Activated CD4-positive, alpha-beta T cell treated with anti-CD3 and anti-CD28 coated beads, Interleukin-2, amount 50 U/mL, for 4 hours (primary cell): ENCODE measurements around the gene NMRAL1.

Experiments
- DNase-seq, 2 experiments: peaks; one replicate each; pipeline ENCODE4 v3.0.0-alpha.2; 2020

The NMRAL1 gene

DNA sequence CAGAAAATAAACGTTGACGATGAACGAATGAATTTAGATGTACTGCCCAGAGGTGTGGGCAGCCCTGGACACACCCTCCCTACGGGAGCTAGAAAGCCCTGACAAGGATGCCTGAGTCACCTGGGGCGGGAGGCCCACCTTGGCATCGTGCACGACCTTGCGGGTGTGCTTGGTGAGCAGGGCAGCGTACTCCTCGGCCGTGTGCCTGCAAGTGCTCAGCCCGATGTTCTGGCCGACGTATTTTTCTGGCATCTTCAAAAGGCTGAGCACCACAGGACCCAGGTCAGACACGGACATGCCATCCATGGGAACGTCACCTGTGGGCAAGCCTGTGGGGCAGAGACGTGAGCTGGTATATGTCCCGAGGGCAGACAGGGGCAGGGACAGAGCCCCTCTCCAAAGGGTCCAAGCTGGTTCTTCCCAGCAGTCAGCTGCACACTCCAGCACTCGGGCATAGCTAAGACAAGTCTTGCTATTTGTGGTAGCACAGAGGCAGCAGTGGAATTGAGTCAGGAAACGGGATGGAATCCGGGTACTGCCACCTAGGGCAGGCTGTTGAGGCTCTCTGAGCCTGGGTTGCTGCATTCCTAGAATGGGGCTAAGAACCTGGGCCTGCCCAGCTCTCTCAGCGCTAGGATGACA, 10.8 kb downstream of the NMRAL1 start:
- DNase-seq = no peak

DNA sequence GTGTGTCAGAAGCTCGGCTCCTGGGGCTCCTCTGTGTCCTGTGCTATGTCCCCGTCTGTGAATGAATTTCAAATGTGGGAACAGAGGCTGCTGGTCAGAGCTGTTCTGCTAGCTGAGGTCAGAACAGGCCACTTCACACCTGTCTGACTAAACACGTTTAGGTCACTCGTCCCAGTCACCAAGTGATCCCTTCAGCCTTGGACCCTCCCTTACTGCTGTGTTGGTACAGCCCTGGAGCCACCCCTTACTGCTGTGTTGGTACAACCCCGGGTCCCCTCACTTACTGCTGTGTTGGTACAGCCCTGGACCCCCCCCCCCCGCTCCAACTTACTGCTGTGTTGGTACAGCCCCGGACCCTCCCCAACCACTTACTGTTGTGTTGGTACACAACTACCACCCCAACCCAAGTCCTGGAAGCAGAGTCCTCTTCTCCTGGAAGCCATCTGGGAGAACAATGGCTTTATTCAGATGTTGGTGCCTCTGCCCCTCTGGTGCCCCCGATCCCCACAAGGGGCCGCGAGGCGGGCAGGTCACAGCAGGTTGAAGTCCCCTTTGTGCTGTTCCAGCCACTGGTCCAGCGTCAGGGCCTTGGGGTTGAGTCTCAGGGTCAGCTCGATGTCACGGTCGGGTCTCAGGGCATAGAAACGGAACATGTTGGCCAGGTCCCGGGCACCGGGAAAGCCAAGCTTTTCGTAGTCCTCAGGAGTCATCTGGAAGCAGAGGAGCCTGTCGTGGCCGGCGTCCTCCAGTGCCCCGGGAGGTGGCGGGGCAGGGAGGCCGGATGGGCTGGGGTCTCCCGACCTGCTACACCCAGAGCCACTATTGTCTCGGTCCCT, 13.0 kb downstream of the NMRAL1 start:
- no peak for DNase-seq

DNA sequence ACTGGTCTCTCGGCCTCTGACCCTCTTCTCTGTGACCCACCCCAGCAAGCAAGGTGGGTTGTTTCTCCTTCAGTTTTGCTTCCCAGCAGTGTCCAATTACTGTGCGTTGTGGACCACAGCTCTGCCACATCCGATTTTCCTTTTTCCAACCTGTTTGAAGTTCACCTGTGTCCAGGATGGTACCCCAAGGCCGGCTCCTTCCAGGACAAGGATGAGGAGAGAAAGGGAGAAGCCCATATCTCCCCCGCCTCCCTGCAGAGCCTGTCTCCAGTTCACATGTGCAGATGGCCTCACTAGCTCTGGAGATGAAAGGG, 13.5 kb downstream of the NMRAL1 start:
- DNase-seq = no peak

DNA sequence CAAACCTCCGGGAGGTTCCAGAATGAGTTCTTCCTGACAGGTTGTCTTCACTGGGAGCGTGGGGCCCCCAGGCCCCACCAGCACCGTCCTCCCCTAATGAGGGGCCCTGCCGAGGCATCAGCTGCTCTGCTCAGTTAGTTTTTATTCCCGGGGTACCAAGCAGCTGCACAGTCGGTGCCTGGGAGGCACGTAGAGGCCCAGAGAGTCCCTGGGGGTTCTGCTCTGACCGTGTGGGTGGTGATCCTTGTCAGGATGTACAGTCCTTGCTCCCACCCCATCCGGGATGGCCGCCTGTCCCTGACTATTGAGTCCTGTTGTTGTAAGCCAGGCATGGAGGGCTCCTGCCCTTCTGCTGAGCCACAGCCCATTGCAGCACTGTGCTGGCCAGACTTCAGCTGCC, 18.5 kb downstream of the NMRAL1 start:
- no peak for DNase-seq

DNA sequence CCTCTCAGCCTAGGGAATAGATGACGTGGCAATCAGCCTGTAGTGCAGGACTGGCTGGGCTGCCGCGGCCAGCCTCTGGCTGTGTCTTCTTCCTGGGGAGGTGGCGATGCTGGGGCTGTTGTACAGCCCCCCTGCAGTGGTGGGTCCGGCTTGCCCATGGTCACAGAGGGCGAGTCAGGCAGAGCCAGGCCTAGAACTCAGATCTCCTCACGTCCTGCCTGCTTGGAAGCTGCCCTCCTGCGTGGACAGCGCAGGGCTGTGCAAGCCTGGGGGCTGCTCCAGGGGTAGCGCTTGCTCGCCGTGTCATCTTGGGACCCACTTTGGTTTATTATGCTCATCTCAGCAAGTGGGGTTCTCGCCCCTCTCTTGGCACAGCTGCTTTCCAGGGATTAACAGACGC, 19.3 kb downstream of the NMRAL1 start:
- DNase-seq = no peak

DNA sequence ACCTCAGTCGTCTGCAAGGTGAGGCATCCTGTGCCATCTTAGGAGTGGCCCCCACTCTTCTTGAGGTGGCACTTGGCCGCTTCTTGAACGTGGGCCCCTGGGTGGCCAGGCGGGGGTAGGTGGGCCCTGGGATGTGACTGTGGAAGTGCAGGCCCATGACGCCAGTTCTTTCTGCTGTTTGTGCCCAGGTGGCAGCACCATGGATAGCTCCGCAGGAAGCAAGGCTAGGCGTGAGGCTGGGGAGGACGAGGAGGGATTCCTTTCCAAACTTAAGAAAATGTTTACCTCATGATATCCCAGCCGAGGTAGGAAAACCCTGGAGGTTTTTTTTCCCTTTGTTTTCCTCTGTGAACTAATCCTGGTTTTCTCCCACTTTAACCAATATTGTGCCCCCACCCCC, 19.8 kb downstream of the NMRAL1 start:
- no peak for DNase-seq

DNA sequence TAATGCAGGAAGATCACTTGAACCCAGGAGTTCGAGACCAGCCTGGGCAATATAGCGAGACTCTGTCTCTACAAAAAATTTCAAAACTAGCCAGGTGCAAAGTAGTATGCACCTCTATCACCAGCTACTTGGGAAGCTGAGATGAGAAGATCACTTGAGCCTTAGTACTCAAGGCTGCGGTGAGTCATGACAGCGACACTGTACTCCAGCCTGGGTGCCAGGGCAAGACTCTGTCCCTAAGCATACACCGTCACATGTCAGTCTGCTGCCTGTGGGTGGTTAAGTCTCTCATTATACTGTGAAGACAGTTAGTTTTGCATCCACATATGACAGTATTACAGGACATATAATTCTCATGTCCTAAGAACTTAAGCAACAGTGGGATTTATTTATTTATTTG, 21.8 kb downstream of the NMRAL1 start:
- DNase-seq = no peak

DNA sequence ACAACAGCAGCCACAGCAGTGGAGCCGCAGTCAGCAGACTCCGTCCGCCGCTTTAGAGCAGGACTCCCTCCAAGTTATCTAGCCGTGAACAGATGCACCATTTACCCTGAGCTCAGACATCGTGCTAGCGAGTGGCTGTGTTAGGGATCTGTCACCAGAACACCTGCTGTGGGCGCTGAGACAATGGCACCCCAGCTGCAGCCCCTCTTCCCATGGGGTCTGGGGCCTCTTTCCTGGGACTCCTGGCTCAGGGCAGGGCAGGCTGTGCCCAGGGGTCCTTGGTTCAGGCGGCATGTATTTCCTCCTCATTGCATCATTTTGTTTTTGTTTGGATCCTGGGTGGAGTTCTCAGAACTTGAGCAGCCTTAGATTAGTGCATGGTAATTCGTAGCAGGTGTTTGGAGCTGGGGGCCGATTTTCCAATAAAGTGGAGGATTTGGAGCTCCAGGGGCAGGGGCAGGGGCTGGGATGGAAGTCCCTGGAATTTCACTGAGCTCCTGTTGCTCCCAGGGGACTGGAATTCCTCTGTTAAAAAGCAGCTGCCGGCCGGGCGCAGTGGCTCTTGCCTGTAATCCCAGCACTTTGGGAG, 23.4 kb downstream of the NMRAL1 start:
- no peak for DNase-seq

DNA sequence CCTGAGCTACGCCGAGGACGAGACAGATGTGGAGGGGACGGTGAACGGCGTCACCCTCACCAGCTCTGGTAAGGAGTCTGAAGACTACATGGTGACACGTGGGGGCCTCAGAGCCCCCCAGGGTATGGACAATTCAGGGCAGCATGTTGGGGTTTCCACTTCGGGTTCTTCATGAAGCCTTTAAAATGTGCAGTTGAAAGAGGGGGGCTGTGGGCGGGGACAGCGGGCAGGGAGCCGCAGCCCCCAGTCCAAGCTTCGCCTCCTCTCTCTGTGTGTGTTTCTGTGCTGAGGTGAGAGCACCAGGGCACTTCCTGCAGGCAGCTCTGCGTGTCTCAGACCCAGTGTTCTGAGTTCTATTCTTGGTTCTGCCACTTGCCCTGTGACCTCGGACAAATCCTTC, 24.0 kb downstream of the NMRAL1 start:
- no peak for DNase-seq

DNA sequence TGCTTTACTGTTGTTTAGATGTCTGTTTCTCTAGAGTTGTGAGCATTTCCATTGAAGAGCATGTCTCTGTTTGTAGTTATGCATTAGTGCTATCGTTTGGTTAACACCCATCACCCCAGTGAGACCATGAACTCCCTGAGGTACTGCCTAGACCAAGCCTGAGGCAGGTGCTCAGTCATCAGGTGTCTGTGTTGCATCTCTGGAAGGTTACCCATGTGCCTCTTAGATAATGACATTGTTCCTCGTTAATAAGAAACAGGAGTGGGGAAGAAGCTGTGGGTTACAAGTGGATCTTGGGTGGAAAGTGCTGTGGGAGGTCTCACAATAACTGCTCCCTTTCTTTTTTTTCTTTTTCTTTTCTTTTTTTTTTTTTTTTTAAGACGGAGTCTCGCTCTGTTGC, 30.4 kb downstream of the NMRAL1 start:
- no peak for DNase-seq

DNA sequence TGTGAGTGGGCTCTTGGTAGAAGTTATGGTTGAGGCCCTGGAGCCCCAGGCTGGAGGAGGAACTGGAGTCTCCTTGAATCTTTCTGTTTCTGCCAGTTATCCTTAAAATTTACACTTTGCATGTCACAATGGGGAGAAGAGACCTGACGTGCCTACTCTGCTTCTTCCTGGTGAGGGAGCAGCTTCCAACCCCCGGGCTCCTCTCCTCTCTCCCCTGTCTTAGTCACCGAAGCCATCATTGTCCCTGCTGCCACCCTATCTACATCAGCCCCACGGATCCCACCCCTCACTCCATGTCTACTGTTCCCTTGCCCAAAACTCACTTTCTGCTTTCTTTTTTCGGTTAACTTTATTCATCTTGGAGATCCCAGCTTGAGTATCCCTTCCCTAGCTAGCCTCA, 31.2 kb downstream of the NMRAL1 start:
- DNase-seq = no peak

DNA sequence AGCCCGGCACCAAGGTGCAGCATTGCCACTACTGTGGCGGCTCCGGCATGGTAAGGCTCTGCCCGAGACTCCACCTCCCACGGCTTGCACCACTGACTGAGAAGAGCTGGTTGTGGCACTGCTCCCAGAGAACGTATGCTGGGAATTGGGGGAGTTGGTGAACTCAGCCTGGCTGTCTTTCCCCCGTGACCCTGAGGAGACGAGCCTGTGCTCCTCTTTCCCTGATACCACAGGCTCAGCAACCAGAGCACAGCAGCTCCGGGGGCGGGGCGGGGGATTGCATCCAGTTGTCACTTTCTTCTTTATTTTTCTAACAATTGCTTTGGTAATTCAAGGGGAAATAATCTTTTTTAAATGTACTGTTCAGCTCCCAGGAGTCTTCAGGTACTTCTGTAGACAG, 32.1 kb downstream of the NMRAL1 start:
- DNase-seq = no peak

DNA sequence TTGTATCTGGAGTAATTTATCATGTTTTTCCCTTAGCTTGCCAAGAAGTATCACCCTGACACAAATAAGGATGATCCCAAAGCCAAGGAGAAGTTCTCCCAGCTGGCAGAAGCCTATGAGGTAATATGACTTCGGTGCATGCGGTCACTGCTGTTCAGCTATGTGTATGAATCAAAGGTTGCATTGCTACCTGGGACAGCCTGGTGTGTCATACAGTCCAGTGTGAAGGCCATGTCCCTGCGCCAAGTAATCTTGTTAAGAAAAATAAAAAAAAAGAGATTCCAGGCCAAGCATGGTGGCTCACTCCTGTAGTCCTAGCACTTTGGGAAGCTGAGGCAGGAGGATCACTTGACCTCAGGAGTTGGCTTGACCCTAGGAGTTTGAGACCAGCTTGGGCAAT, 37.1 kb downstream of the NMRAL1 start:
- no peak for DNase-seq

DNA sequence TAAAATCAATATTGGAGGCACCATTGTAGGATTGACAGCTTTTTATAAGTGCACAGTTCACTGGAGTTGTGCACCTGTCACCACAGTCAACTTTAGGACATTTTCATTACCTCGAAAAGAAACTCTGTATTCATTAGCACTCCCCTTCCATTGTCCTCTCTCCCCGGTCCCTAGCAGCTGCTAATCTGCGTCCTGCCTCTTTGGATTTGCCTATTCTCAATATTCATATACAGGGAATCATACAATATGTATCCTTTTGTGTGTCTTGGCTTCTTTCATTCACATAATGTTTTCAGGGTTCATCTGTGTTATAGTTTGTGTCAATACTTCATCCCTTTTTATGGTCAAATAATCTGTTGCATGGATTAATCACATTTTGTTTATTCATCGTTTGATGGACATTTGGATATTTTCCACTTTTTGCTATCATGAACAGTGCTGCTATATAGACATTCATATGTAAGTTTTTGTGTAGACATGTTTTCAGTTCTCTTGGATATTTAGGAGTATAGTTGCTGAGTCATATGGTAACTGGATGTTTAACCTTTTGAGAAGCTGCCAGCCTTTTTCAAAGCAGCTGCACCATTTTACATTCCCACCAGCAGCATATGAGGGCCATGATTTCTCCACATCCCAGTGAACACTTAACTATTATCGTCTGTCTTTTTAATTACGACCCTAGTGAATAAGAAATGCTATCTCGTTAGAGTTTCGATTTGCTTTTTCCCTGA, 38.9 kb downstream of the NMRAL1 start:
- DNase-seq = no peak

DNA sequence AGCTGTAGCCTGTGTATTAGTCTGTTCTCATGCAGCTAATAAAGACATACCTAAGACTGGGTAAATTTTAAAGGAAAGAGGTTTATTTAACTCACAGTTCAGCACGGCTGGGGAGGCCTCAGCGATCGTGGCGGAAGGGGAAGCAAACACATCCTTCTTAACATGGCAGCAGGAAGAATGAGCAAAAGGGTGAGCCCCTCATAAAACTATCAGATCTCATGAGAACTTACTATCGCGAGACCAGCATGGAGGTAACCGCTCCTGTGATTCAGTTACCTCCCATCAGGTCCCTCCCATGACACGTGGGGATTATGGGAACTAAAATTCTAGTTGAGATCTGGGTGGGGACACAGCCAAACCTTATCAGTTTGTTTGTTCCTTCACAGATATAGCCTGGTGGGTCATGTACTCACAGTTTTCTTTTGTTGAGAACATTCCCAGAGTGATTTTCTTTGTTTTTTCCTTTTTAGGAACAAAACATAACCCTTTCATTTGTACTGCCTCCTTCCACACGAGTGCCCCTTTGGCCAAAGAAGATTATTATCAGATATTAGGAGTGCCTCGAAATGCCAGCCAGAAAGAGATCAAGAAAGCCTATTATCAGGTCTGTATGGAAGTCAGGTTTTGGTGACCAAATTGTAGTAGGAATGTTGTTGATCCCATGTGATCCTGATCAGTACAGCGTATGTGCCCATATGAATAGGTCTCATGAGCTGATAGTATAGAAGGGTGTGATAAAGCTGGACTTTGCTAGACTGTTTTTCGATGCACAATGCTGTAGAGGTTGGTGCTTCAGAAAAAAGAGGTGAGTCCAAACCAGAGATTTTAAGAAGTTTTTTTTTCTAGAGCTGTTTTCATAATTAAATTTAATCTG, 40.3 kb downstream of the NMRAL1 start:
- DNase-seq = no peak

DNA sequence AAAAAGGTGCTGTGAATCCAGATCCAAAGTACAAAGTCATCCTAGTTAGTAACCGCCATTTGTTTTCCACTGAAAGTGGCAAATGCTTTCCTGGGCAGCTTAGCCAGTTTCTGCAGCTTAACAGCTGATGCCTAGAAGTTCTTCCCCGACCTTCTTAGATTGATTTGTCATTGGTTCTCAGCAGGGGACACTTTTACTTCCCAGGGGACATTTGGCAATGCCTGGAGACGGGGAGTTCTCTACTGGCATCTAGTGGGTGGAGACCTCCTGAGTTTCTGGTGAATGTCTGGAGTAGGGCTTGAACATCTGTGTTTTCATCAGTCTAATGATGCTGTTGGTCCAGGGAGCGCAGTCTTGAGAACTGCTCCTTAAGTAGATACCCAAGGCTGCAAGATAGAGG, 41.2 kb downstream of the NMRAL1 start:
- no peak for DNase-seq

DNA sequence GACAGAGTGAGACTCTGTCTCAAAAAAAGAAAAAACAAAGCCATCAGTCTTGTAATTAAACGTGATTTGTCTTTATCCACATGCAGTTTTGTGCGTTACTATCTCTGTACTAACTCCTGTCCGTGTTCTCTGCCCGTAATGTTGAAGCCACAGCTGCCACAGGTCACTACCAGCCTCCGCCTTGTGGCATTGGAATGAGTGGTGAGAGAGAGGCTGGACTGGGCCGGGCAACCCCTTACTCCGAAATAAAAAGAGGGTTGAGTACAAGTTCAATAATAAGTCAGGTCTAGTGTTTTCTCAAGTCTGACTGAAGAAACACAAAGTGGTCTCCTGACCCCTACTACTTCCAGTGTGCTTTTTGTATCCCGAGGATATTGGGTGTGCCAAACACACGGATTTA, 43.4 kb downstream of the NMRAL1 start:
- no peak for DNase-seq

DNA sequence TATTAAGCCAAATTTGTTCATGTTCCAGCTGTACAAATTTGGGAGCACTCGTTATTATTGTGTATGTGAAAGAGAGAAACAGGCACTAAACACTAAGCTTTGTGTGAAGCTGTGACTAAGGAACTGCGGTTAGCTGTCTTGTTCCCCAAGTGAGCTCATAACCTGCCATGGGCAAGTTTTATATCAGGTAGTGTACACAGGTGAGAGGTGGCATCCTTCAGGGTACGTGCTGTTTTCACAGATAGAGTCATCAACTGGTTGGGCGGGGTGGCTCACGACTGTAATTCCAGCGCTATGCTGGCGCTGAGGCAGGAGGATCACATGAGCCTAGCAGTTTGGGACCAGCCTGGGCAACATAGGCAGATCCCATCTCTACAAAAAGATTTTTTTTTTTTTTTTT, 45.9 kb downstream of the NMRAL1 start:
- no peak for DNase-seq

DNA sequence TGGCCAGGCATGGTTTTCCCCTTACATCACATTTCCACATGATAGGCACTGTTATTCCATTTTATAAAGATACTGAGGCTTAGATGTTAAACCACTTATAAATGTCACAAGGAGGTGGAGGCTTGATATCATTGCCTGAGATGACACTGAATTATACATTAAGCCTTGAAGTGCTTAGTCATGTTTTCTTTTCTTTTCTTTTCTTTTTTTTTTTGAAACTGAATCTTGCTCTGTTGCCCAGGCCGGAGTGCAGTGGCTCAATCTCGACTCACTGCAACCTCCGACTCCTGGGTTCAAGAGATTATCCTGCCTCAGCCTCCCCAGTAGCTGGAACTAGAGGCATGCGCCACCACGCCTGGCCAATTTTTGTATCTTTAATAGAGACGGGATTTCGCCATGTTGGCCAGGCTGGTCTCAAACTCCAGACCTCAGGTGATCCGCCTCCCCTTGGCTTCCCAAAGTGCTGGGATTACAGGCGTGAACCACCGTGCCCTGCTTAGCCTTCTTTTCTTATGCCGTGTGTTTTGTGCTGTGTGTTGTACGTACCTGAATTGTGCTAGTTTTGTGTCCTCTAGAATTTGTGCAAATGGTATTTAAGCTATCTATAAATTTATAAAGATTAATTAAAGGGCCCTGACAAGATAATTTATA, 47.6 kb downstream of the NMRAL1 start:
- no peak for DNase-seq

DNA sequence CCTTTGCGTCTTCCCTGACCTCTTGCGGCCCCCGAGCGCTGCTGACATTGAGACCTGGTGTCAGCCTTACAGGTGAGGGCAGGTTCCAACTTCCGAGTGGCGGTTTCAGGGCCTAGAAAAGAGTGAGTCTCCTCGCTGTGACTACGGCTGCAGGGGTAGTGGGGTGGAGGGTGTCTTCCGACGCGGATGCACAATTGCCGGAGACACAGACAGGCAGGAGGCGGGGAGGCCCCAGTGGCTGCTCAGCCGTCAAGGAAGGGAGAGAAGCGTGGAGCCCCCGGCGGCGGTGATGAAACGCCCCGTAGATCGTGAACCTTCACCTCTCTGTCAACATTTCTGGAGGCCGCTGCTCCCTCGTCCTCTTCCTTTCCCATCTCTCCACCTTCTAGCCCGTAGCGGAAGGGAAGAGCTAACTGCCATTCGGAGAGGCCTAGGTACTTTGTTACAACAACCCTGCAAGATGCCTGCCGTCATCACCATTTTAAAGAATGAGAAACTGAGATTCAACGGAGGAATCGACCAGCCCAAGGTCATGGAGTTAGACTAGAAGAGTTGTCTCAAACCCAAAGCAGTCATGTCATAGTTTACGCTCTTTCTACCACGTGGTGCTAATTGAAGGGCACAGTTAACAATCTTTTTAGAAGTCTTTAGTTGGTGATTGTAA, 48.3 kb downstream of the NMRAL1 start:
- DNase-seq = no peak

DNA sequence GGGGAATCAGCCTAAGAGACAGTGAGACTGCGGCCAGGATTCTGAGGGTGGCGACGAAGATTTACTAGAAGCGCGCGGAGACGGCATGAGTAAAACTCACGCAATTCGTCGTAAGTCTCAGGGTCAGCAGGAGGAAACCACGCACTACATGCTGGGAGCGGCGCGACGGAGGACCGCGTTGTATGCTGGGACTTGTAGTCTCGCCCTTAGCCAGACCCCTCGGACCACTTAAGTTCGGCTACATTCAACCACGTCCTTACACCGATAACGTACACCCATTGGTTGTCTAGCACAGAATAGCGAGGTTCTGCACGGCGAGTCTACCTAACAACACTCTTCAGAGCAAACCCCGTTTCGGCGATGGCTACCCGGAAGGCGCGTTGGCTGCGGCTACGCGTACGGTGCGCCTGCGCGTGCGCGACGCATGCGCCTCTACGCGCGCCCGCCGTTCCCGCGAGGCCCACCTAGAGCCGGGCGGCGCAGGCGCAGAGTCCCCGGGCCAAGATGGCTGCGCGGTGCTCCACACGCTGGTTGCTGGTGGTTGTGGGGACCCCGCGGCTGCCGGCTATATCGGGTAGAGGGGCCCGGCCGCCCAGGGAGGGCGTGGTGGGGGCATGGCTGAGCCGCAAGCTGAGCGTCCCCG, 48.9 kb downstream of the NMRAL1 start, which contains the start of gene DNAJA3:
DNAJA3 (plus strand) TSS at position 491 of the 643 bp plus-strand sequence; CDS start at position 505, 14 bp downstream.
- DNase-seq = peak; percentile 85 to 89
